ENCODE data around the gene SELPLG. TPM values are rescaled to one million over a fixed set of nuclear protein-coding genes. Genes with fewer than 3 reads are reported as not detected.

Gene SELPLG
- total RNA-seq, 4 donors from 2014 or later: 0.19 to 5.0 (median 2.6) TPM

- intact Hi-C loops (cut with DNase I; ENCODE audit: low total_unique reads): loop anchor here (5.0 kb wide), 2 partner anchors 335 to 940 kb away; no protein-coding TSS in a partner anchor
- Histone ChIP-seq H3K4me1 (no peaks in the 10 kb centered on the region), H3K36me3 (no peaks in the 10 kb centered on the region), H3K9me3 (no peaks in the 10 kb centered on the region), H3K27ac (no peak overlapping the region), H3K4me3 (no peak overlapping the region), H3K27me3 (no peaks in the 10 kb centered on the region)
- no peak for TF ChIP-seq POLR2A (IDR thresholded peaks at IDR 0.05)
- no peak for TF ChIP-seq CTCF (IDR thresholded peaks at IDR 0.05 in 4 of 5, conservative IDR thresholded peaks at IDR 0.05 in 1 of 5)
- no peak for DNase-seq
- no peak for ATAC-seq
- in situ Hi-C loops (cut with MboI; ENCODE audit: low sequenced_read_pairs in 4 of 4): loop anchor here (5.0 kb wide), 2 partner anchors 50 to 55 kb away; partner anchors contain the start of genes ISCU (in 3 of the 4) and SART3 (in 3 of the 4)
Observed at GRCh38 chr12:108616941-108617858, 16.5 kb downstream of the SELPLG start.

- H3K4me1 ChIP-seq: no peaks in the 10 kb centered on the region
- DNase-seq: no peak
- H3K9me3 ChIP-seq: no peaks in the 10 kb centered on the region
- no peaks in the 10 kb centered on the region for H3K36me3 ChIP-seq
- TF ChIP-seq CTCF (IDR thresholded peaks at IDR 0.05 in 4 of 5, conservative IDR thresholded peaks at IDR 0.05 in 1 of 5) (no peak), POLR2A (IDR thresholded peaks at IDR 0.05) (no peak)
- in situ Hi-C loops (cut with MboI; ENCODE audit: low sequenced_read_pairs in 4 of 4) (loop anchor here (5.0 kb wide), 2 partner anchors 49 to 54 kb away; partner anchors contain the start of genes ISCU (in 3 of the 4) and SART3 (in 3 of the 4)), intact Hi-C loops (cut with DNase I; ENCODE audit: low total_unique reads) (loop anchor here (5.0 kb wide), 2 partner anchors 336 to 939 kb away; no protein-coding TSS in a partner anchor)
- no peak for ATAC-seq
- H3K27me3 ChIP-seq: no peaks in the 10 kb centered on the region
- H3K27ac ChIP-seq: no peak overlapping the region
- no peak overlapping the region for H3K4me3 ChIP-seq
Observed at GRCh38 chr12:108616359-108616758, 17.3 kb downstream of the SELPLG start.

- no peaks in the 10 kb centered on the region for H3K4me1 ChIP-seq
- H3K36me3 ChIP-seq: no peaks in the 10 kb centered on the region
- H3K27me3 ChIP-seq: no peaks in the 10 kb centered on the region
- ATAC-seq (no peak), DNase-seq (no peak)
- TF ChIP-seq CTCF (IDR thresholded peaks at IDR 0.05 in 4 of 5, conservative IDR thresholded peaks at IDR 0.05 in 1 of 5) (no peak), POLR2A (IDR thresholded peaks at IDR 0.05) (no peak)
- no peak overlapping the region for H3K4me3 ChIP-seq
- intact Hi-C loops (cut with DNase I; ENCODE audit: low total_unique reads): loop anchor here (5.0 kb wide), 2 partner anchors 336 to 939 kb away; no protein-coding TSS in a partner anchor
- no peaks in the 10 kb centered on the region for H3K9me3 ChIP-seq
- H3K27ac ChIP-seq: no peak overlapping the region
- in situ Hi-C loops (cut with MboI; ENCODE audit: low sequenced_read_pairs in 4 of 4): loop anchor here (5.0 kb wide), 2 partner anchors 49 to 54 kb away; partner anchors contain the start of genes ISCU (in 3 of the 4) and SART3 (in 3 of the 4)
Observed at GRCh38 chr12:108615918-108616317, 17.8 kb downstream of the SELPLG start.

GRCh38 chr12:108614639-108615038, 19.1 kb downstream of the SELPLG start:
- no peak for TF ChIP-seq CTCF (IDR thresholded peaks at IDR 0.05 in 4 of 5, conservative IDR thresholded peaks at IDR 0.05 in 1 of 5)
- TF ChIP-seq POLR2A (IDR thresholded peaks at IDR 0.05): no peak
- intact Hi-C loops (cut with DNase I; ENCODE audit: low total_unique reads): loop anchor here (5.0 kb wide), 2 partner anchors 338 to 937 kb away; no protein-coding TSS in a partner anchor
- Histone ChIP-seq H3K4me3 (no peak overlapping the region), H3K4me1 (no peaks in the 10 kb centered on the region), H3K36me3 (no peaks in the 10 kb centered on the region), H3K9me3 (no peaks in the 10 kb centered on the region), H3K27me3 (no peaks in the 10 kb centered on the region), H3K27ac (no peak overlapping the region)
- ATAC-seq: no peak
- no peak for DNase-seq
- in situ Hi-C loops (cut with MboI; ENCODE audit: low sequenced_read_pairs in 4 of 4): loop anchor here (5.0 kb wide), 2 partner anchors 47 to 52 kb away; partner anchors contain the start of genes ISCU (in 3 of the 4) and SART3 (in 3 of the 4)
